ENCODE data around the gene TMEM74B. TPM values are rescaled to one million over a fixed set of nuclear protein-coding genes. Genes with fewer than 3 reads are reported as not detected.

Gene TMEM74B
- polyA plus RNA-seq, 3 donors = not detected

DNA sequence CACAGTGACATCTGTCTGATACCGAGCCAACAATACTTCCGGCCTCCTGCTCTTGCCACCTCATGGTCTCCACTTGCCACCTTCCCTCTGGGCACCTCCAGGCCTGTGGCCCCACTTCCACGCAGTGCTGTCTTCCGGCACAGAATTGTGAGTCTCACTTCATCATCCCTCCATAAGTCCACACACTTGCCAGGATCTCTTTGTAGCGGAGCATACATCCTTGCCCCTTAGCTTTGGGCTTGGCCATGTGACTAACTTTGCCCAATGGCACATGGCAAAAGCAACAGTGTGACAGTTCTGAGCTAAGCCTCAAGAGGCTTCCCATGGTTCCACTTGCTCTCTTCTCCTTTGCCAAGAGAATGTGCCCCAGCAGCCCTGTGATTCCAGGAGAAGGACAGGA lies 14.0 kb upstream of the TMEM74B start:
- H3K27ac Mint-ChIP-seq = no peak overlapping the region
- no peak overlapping the region for H3K4me3 Mint-ChIP-seq
- no peak overlapping the region for H3K4me3 ChIP-seq (replicated peaks in 1 of 3; ENCODE audit: low read depth in 2 of 3, low read length in 3 of 3)
- H3K4me2 ChIP-seq (replicated peaks; ENCODE audit: extremely low read depth, low read length, poor library complexity, severe bottlenecking) = no peak overlapping the region
- H3K36me3 ChIP-seq (replicated peaks in 1 of 2; ENCODE audit: control insufficient read depth in 1 of 2, insufficient read depth in 2 of 2, low read length in 2 of 2) = no peaks in the 10 kb centered on the region
- H3K4me1 Mint-ChIP-seq = peaks cover 2% of the 10 kb centered on the region
- DNase-seq = no peak
- no peaks in the 10 kb centered on the region for H3K27me3 ChIP-seq (ENCODE audit: control insufficient read depth in 2 of 2, insufficient read depth in 2 of 2, low read length in 2 of 2)
- H3K4me1 ChIP-seq (ENCODE audit: control insufficient read depth in 1 of 2, insufficient read depth in 2 of 2, low read length in 2 of 2) = no peaks in the 10 kb centered on the region
- H4K20me1 ChIP-seq (ENCODE audit: insufficient read depth, low read length) = no peaks in the 10 kb centered on the region
- no peak overlapping the region for H3K27ac ChIP-seq (ENCODE audit: low read depth in 1 of 2, low read length in 2 of 2)
- no peaks in the 10 kb centered on the region for H3K9me3 ChIP-seq (replicated peaks in 1 of 2; ENCODE audit: control insufficient read depth in 1 of 2, insufficient read depth in 1 of 2, low read length in 2 of 2)
- no peaks in the 10 kb centered on the region for H3K36me3 Mint-ChIP-seq
- intact Hi-C loops (cut with micrococcal nuclease) = no loop called here
- WGBS (ENCODE audit: insufficient coverage) = 97% methylated on average over 5 of the region's 5 CpGs
- no peaks in the 10 kb centered on the region for H3K79me2 ChIP-seq (ENCODE audit: insufficient read depth, low read length)
- H3K9ac ChIP-seq (ENCODE audit: insufficient read depth, low read length, poor library complexity, severe bottlenecking) = no peak overlapping the region
- TF ChIP-seq, protein P1, sequence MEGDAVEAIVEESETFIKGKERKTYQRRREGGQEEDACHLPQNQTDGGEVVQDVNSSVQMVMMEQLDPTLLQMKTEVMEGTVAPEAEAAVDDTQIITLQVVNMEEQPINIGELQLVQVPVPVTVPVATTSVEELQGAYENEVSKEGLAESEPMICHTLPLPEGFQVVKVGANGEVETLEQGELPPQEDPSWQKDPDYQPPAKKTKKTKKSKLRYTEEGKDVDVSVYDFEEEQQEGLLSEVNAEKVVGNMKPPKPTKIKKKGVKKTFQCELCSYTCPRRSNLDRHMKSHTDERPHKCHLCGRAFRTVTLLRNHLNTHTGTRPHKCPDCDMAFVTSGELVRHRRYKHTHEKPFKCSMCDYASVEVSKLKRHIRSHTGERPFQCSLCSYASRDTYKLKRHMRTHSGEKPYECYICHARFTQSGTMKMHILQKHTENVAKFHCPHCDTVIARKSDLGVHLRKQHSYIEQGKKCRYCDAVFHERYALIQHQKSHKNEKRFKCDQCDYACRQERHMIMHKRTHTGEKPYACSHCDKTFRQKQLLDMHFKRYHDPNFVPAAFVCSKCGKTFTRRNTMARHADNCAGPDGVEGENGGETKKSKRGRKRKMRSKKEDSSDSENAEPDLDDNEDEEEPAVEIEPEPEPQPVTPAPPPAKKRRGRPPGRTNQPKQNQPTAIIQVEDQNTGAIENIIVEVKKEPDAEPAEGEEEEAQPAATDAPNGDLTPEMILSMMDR (IDR thresholded peaks at IDR 0.05) = no peak
- peaks cover 2 to 3% (median 3%) of the 10 kb centered on the region in 3 donors for H3K27me3 Mint-ChIP-seq (ENCODE audit: low read depth in 3 of 3)
- no peak overlapping the region for H2AFZ ChIP-seq (ENCODE audit: insufficient read depth, low read depth, low read length, poor library complexity, severe bottlenecking)
- H3K9me3 Mint-ChIP-seq = peaks cover 0 to 5% (median 3%) of the 10 kb centered on the region in 7 donors

DNA sequence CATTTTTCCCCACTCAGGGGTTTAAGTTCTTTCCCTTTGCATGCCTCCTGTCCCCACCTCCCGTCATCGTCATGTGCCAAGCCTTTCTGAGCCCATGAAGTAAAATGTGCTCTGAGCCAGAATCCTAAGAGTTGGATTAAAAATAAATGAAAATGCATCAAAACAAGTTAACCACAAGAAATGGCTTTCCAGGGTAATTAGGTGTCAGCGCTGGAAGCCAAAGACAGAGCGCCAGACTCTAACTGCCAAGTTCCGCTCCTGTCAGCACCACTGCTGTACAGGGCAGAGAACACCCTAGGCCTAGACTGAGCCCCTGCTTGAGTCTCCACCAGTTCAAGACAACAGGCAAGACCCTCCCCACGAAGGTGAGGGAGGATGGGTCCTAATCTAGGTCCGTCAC lies 13.0 kb upstream of the TMEM74B start:
- TF ChIP-seq, protein P1 (IDR thresholded peaks at IDR 0.05) = no peak
- Histone ChIP-seq H3K36me3 (replicated peaks in 1 of 2; ENCODE audit: control insufficient read depth in 1 of 2, insufficient read depth in 2 of 2, low read length in 2 of 2) (no peaks in the 10 kb centered on the region), H3K9ac (ENCODE audit: insufficient read depth, low read length, poor library complexity, severe bottlenecking) (no peak overlapping the region), H3K4me2 (replicated peaks; ENCODE audit: extremely low read depth, low read length, poor library complexity, severe bottlenecking) (no peak overlapping the region), H3K27ac (ENCODE audit: low read depth in 1 of 2, low read length in 2 of 2) (no peak overlapping the region), H3K9me3 (replicated peaks in 1 of 2; ENCODE audit: control insufficient read depth in 1 of 2, insufficient read depth in 1 of 2, low read length in 2 of 2) (no peaks in the 10 kb centered on the region), H3K4me3 (replicated peaks in 1 of 3; ENCODE audit: low read depth in 2 of 3, low read length in 3 of 3) (no peak overlapping the region), H3K4me1 (ENCODE audit: control insufficient read depth in 1 of 2, insufficient read depth in 2 of 2, low read length in 2 of 2) (no peaks in the 10 kb centered on the region), H4K20me1 (ENCODE audit: insufficient read depth, low read length) (no peaks in the 10 kb centered on the region), H2AFZ (ENCODE audit: insufficient read depth, low read depth, low read length, poor library complexity, severe bottlenecking) (no peak overlapping the region), H3K27me3 (ENCODE audit: control insufficient read depth in 2 of 2, insufficient read depth in 2 of 2, low read length in 2 of 2) (no peaks in the 10 kb centered on the region), H3K79me2 (ENCODE audit: insufficient read depth, low read length) (no peaks in the 10 kb centered on the region)
- Mint-ChIP-seq H3K9me3 (peaks cover 0 to 5% (median 3%) of the 10 kb centered on the region in 7 donors), H3K27me3 (ENCODE audit: low read depth in 3 of 3) (peaks cover 2 to 4% (median 3%) of the 10 kb centered on the region in 3 donors), H3K4me3 (no peak overlapping the region), H3K27ac (peak overlapping the region in 1 of 7 donors; percentile 15), H3K36me3 (no peaks in the 10 kb centered on the region), H3K4me1 (peaks cover 2% of the 10 kb centered on the region)
- 100% methylated on average over 3 of the region's 7 CpGs for WGBS (ENCODE audit: insufficient coverage)
- intact Hi-C loops (cut with micrococcal nuclease) = no loop called here
- DNase-seq = no peak

Measured in CD14-positive monocyte (primary cell).